ENCODE results near the gene EEA1. TPM values are rescaled to one million over a fixed set of nuclear protein-coding genes. Genes with fewer than 3 reads are reported as not detected.

EEA1 gene
- total RNA-seq, 1 experiment from 2014 or later, result 10.0 TPM

DNA sequence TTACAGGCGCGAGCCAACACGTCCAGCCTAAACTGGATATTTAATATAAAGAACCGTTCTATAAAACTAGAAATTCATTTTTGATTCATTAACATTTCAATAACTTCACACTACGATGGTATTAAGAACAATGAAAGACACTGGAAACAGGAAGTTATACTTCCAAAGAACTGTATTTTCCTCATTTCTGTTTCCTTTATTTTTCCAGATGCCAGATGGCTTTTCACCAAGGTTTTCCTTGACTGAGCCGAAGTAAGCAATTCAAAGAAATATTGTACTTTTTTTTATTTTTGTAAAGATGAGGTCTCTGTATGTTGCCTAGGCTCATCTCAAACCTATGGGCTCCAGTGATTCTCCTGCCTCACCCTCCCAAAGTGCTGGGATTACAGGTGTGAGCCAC, 28.2 kb downstream of the EEA1 start:
- in situ Hi-C loops (cut with HindIII; ENCODE audit: low sequenced_read_pairs), result no loop called here

DNA sequence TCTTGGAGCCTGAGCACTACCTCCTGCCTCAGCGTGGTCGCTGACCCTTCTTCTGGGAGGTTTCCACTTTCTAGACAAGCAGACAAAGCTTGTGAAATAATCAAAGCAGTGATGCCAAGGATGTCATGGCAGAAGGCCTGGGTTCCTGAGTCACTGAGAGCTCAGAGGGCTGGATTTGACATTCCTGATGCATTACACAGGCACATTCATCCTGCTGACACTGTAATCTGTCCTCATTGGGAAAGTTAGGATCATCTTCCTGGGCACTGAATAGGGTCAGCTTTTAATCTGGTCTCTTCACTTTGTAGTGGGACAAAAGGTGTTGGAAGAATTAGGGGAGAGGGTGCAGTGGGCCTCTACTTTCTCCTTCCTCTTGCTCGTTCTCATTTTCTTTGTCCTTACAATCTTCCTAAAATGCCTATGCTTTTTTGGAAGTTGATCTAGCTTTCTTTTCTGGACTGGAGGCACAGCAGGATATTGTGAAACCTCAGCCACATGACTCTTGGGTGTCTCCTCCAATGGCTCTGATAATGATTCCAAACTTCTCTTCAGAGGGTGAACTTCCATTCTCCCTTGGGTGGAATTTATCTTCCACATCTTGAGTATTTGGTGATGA, 29.6 kb downstream of the EEA1 start:
- in situ Hi-C loops (cut with HindIII; ENCODE audit: low sequenced_read_pairs), result no loop called here
- DNase-seq (ENCODE audit: low spot score), result peak; percentile 57

More for the DNA sequence above, 28.2 kb downstream of the EEA1 start:
- no peak for DNase-seq (ENCODE audit: low spot score)

DNA sequence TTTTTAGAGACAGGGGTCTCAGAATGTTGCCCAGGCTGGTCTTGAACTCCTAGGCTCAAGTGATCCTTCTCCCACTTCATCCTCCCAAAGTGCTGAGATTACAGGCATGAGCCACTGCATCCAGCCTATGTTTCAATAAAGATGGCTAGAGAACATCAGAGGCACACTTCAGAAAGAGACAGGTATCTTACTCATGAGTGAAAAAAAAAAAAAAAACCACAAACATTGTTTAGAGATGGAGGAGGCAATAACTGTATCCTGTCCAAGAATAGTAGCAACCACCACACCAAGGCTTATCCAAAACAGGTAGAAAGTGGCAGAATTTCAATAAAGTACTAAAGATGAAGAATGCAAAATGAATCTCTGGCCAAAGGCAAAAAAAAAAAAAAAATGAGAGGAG, 30.3 kb downstream of the EEA1 start:
- in situ Hi-C loops (cut with HindIII; ENCODE audit: low sequenced_read_pairs), result no loop called here
- DNase-seq (ENCODE audit: low spot score), result no peak

DNA sequence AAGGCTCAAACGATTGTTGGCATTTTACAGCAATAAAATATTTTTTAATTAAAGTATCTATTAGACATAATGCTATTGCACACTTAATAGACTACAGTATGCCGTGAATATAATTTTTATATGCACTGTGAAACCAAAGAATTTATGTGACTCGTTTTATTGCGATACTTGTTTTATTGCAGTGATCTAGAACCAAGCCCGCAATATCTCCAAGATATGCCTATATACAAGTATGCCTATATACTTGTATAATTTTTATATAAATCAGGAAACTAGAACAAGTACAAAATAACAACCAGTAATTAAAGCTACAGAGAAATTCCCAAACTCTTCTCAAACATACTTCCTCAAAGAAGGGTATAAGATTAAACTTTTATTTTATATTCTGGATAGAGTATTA, 31.3 kb downstream of the EEA1 start:
- DNase-seq (ENCODE audit: low spot score), result no peak
- in situ Hi-C loops (cut with HindIII; ENCODE audit: low sequenced_read_pairs), result no loop called here

DNA sequence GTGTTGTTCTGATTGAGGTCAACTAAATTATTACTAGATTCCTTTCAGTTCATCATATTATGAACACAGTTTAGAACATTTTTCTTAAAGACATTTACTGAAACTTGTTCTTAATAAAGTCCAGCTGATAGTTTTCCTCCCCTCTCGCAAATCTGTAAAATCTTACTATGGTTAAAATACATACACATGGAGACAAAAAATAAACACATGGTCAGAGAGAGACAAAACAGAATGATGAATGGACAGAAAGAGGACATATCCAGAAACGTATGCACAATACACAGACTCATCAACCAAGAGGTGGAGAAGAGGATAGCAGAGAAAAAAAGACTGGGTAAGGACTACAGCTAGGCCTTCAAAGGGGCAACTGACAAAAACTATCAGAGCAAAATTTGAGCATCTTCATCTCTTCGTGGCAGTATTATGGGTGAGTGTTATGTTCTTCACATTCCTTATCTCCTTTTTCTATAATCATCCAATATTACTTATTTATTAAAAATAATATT, 38.4 kb downstream of the EEA1 start:
- in situ Hi-C loops (cut with HindIII; ENCODE audit: low sequenced_read_pairs), result no loop called here
- no peak for DNase-seq (ENCODE audit: low spot score)

DNA sequence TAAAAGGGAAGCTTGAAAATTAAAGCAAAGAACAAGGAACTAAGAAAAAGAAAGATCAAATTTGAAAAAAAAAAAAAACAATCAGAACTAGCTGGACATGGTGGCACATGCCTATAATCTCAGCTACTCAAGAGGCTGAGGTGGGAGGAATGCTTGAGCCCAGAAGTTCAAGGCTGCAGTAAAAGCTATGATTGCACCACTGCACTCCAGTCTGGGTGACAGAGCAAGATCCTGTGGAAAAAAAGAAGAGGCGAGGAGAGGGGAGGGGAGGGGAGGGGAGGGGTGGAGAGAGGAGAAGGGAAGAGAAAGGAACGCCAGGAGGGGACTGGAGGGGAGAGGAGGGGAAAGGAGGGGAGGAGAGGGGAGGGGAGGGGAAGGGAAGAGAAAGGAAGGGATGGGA, 43.0 kb downstream of the EEA1 start:
- in situ Hi-C loops (cut with HindIII; ENCODE audit: low sequenced_read_pairs), result no loop called here
- DNase-seq (ENCODE audit: low spot score), result no peak

DNA sequence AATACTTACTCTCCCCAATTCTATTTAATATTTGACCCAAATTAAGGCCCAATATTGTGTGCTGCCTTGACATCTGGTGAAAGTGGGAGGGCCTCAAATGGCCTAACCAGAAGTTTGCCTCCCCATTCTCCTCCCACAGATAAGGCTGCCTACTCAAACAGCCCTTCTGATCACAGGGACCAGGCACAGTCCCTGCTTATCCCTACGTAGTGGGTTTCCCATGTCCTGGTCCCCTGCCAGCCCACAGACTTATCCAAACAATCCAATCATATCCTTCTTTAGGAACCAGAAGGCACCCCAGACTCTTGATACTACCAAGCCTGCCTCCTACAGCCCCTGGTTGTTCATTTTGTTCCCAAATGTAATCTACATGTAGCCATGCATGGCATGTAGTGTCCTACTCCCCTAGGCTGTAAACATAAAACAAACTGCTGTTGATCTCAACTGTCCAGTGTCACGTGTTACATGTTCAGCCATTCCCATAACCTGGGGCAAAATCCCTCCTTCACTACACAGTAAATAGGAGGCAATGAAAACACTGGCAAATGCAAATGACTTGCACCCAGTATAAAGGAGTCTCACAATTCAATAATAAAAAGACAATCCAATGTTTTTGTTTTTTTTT, 49.3 kb downstream of the EEA1 start:
- DNase-seq (ENCODE audit: low spot score), result no peak
- in situ Hi-C loops (cut with HindIII; ENCODE audit: low sequenced_read_pairs), result no loop called here

DNA sequence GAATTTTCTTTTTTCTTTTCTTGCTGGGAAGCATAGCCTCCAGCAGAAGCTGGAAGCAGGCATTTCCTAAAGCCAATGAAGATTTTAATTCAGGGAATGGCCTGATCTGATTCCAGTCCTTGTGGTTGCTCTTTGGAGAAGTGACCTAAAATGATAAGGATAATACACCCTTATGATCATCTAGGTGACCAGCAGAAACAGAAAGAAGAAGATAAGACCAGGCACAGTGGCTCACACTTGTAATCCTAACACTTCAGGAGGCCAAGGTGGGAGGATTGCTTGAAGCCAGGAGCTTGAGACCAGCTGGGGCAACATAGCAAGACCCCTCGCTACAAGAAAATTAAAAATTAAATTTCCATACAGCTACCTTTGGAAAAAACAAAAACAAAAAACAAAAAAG, 51.2 kb downstream of the EEA1 start:
- in situ Hi-C loops (cut with HindIII; ENCODE audit: low sequenced_read_pairs), result no loop called here
- no peak for DNase-seq (ENCODE audit: low spot score)

DNA sequence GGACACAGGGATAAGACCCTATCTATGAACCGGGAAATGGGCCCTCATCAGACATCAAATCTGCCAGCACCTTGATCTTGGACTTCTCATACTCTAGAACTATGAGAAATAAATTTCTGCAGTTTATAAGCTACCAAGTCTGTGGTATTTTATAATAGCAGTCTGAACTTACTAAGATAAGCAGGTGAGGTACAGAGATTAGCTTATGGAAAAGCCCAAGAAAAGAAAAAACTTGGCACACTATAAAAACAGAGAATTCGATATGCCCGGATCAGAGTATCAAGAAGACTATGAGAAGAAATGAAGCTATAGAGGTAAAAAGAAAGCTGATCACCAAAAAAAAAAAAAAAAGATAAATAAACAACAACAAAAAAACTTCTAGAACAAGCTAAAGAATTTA, 52.6 kb downstream of the EEA1 start:
- in situ Hi-C loops (cut with HindIII; ENCODE audit: low sequenced_read_pairs), result no loop called here
- no peak for DNase-seq (ENCODE audit: low spot score)

DNA sequence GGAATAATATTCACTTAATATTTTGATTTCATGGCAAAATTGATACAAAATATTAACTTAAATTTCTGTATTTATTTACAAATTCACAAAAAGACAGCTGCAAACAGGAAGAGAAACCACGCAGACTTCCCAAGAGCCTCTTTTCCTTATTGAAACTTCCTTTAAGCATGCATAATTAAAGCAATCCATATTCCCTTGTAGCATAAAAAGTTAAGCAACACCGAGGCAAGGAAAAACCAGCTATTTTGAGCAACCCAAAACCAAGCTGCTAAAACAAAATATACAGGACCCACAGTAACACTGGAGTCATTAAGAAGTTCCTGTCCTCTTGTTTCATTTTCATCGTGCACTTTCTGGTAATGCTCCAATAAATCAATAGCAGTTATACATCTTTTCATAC, 58.0 kb downstream of the EEA1 start:
- DNase-seq (ENCODE audit: low spot score), result no peak
- in situ Hi-C loops (cut with HindIII; ENCODE audit: low sequenced_read_pairs), result no loop called here

DNA sequence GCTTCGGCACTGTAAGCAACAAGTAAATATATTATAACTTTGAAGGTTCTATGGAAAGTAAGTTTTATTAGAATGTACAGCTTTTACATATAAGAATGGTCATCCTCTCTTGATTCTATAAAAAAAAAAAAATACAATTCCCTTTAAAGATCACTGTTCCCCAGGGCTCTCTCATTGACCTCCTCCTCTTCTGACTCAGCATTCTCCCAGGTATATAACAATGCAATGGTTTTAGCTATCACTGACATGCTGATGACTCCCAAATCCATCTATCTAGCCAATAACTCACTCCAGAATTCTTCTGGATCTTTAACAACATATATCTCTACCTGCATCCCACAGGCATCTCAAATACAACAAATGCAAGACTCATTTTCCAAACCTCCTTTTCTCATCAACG, 62.7 kb downstream of the EEA1 start:
- no peak for DNase-seq (ENCODE audit: low spot score)
- in situ Hi-C loops (cut with HindIII; ENCODE audit: low sequenced_read_pairs), result no loop called here

DNA sequence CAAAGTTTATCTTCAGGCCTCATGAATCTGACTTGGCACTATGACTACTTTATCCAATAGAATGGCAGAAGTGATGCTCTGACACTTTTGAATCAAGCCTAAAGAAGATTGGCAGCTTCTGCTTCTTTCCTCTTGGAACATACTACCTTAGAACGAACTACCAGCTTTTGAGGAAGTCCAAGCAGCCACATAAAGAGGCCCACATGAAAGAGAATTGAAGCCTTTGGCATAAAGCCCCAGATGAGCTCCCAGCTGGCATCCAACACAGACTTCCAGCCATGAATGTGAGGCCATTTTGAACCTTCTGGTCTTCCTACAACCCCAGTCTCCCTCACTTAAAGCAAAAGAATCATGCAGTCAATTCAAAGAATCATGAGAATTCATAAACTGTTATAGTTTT, 65.8 kb downstream of the EEA1 start:
- DNase-seq (ENCODE audit: low spot score), result no peak
- in situ Hi-C loops (cut with HindIII; ENCODE audit: low sequenced_read_pairs), result no loop called here

DNA sequence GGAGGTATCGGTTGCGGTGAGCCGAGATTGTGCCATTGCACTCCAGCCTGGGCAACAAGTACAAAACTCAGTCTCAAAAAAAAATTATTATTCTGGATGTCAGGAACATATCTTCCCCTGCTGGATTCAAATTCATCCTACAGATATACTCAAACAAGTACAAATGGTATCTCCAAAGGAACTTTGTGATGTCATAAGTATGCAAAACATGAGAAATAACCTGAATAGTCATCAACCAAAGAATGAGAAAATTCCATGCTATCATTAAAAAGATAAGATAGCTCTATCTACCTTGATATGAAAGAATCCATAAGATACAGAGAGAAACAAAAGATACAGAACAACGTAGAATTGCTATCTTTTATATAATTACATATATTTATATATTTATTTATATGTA, 67.7 kb downstream of the EEA1 start:
- in situ Hi-C loops (cut with HindIII; ENCODE audit: low sequenced_read_pairs), result no loop called here

DNA sequence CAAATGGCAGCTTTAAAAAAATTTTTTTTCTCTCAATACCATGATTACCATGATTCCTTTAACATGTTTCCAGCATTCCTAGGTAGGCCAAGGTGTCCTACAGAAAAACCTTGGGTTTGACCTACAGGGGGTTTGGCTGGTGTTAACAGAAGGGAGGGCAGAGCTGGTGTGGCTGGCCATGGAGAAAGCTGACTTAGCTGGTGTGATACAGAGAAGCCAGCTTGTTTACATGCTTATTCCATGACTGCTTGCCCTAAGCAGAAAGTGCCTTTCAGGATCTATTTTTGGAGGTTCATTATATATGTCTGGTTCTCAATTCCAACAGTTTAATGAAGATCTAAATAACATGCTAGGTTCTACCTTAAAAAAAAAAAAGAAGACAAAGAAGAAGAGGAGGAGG, 68.6 kb downstream of the EEA1 start:
- in situ Hi-C loops (cut with HindIII; ENCODE audit: low sequenced_read_pairs), result no loop called here
- DNase-seq (ENCODE audit: low spot score), result no peak

More for the DNA sequence above, 67.7 kb downstream of the EEA1 start:
- no peak for DNase-seq (ENCODE audit: low spot score)

DNA sequence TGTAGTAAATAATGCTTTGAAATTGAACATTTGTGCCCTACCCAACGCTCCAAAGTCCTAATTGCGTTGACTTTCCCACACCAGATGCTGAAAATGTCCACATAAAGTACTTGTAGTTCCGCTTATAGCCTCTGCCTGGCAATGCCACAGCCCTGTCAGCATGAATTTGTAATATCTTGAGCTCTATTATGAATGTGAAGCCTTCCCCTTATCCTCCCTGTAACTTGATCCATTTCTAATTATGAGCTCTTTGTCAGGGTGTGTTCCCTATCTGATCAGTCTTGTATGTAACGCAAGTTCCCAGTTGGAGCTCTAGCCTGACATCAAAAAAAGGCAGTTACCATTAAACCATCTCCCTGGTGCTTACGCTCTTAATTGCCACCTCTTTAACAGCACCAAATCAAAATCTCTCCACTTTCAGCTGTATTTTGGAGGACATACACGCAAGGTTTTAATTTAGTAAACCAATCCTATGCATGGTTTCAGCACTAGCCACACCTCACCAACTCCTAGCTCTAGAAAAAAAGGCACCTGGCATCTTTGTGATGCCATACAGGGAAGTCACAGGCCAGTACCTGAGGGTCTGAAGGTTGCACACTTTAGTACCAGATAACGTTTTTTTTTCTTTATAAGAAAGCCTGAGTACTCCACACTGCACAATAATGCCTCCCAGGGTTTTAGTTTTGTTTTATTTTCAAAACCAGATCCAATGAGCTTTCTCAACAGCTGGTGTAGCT, 69.3 kb downstream of the EEA1 start:
- in situ Hi-C loops (cut with HindIII; ENCODE audit: low sequenced_read_pairs), result no loop called here
- no peak for DNase-seq (ENCODE audit: low spot score)

DNA sequence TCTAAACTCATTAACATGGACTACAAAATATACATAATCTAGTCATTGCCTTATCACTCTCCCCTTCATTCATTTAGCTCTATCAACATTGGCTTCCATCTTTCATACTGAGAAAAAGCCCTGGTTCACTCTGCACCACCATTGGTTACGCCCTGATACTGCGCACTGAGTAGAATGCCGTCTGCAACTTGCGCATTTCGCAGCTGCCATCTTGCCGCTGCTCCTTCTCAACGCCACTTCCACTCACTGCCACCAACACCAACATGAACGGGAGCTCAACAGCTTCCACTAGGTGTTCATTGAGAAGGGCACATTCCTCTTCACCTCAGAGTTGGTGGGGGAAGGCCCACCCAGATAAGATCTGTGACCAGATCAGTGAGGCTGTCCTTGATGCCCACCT, 71.3 kb downstream of the EEA1 start:
- DNase-seq (ENCODE audit: low spot score), result no peak
- in situ Hi-C loops (cut with HindIII; ENCODE audit: low sequenced_read_pairs), result no loop called here

DNA sequence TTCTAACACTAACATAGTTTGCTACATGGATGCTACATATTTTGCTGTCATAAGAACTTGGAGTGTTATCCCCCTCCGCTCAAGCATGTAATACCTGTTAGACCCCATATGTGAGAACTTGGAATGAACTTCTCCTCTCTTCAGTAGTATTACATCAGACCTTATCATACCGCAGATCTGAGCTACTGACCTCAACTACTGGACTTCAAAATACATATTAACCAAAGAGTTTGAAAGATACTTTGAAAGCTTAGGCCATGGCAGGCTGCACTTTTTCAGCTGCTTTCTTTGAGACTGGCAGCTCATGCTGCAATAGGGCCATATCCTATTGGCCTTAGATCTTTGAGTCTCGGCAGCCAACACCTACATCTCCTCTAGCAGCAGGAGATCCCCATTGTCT, 74.8 kb downstream of the EEA1 start:
- no peak for DNase-seq (ENCODE audit: low spot score)
- in situ Hi-C loops (cut with HindIII; ENCODE audit: low sequenced_read_pairs), result no loop called here

DNA sequence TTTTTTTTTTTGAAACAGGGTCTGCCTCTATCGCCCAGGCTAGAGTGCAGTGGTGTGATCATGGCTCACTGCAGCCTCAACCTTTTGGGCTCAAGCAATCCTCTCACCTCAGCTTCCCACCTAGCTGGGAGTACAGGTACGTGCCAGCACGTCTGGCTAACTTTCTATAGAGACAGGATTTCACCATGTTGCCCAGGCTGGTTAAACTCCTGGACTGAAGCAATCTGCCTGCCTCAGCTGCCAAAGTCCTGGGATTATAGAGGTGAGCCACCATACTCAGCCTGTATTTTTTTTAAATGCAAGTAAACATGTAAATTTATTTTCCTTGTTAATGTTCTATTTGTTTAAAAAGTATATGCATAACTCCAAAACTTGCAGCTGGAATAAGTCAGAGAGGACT, 80.4 kb downstream of the EEA1 start:
- in situ Hi-C loops (cut with HindIII; ENCODE audit: low sequenced_read_pairs), result no loop called here
- DNase-seq (ENCODE audit: low spot score), result no peak

DNA sequence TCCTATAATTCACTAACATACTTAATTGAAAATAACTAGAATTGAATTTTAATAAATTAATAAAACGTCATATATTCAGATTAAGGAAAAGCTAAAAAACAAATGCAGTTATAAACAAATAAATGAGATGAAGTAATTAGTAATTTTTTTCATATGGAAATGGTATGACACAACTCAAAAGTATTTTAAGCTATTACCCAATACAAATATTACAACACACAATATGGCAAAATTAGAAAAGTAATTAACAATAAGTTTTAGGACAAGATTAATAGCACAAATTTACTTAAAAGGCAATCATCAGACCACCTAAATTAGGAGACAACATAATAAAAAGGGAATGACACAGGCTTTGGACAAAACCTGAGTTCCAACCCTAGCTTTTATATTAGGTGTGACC, 81.7 kb downstream of the EEA1 start:
- in situ Hi-C loops (cut with HindIII; ENCODE audit: low sequenced_read_pairs), result no loop called here
- no peak for DNase-seq (ENCODE audit: low spot score)

DNA sequence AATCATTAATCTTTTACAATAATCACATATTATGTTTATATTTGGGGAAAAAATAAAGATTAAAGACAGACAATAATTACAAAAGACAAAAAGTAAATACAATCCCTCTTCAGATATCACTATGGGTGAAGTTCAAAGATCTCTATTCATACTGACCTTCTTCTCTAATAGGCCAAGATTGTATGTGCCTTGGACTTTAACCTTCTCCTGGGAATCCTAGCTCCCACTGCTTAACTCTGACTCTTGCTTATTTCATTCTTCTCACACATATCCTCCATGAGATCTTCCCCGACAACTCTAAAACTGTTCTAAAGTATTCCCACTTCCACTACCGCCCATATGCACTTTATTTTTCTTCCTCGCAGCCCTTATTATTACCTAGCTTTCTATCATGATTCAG, 83.8 kb downstream of the EEA1 start:
- in situ Hi-C loops (cut with HindIII; ENCODE audit: low sequenced_read_pairs), result no loop called here
- DNase-seq (ENCODE audit: low spot score), result no peak
